CD4-positive, alpha-beta T cell treated with Interleukin-6 at 100 ng/mL for 8 hours (primary cell): ENCODE measurements around the gene SPRED1.

Source experiments
- DNase-seq: peaks from one replicate; pipeline ENCODE4 v3.0.0-alpha.2; 2020; ENCODE audit warnings: mixed read lengths, low spot score

The SPRED1 gene

DNA sequence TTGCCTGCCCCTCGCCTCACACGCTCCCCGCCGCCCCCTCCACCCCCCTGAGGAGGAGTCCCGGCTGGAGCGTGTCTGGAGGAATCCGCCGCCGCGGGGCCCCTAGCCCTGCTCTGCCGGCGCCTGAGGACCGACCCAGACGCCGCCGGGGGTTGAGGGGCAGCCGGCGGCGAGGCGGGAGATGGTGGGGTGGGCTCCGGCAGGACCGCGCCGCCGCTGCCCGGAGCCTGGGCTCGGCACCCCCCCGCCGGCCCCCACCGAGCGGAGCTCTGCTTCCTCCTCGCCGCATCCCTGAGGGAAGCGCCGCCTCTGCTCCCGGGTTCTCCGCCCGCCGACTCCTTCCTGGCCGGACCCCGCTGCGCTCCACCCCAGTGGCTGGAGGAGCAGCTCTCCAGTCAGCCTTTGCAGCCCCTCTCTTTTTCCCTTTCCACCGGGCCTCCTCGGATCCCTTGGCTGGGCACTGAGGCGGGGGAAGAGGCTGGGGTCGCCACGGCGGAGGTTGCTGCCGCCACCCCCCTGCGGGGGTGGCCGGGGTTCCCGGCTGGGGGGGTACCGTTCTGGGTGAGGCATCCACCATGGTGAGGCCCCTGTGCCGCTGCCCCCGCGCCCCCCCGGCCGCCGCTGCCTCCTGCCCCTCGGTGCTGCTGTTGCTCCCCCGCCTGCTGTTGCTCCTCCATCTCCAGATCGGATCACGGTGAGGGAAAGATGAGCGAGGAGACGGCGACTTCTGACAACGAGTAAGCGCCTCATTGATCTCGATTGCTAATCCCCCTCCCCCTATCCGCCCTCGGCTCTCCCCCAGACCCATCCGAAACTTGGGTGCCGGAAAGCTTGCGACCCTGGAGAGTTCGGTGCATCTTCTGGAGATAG is at the start of gene SPRED1:
TSS of gene SPRED1 (plus strand) at position 356 of the 870 bp plus-strand sequence. CDS start at position 706, 350 bp downstream.
- no peak for DNase-seq

DNA sequence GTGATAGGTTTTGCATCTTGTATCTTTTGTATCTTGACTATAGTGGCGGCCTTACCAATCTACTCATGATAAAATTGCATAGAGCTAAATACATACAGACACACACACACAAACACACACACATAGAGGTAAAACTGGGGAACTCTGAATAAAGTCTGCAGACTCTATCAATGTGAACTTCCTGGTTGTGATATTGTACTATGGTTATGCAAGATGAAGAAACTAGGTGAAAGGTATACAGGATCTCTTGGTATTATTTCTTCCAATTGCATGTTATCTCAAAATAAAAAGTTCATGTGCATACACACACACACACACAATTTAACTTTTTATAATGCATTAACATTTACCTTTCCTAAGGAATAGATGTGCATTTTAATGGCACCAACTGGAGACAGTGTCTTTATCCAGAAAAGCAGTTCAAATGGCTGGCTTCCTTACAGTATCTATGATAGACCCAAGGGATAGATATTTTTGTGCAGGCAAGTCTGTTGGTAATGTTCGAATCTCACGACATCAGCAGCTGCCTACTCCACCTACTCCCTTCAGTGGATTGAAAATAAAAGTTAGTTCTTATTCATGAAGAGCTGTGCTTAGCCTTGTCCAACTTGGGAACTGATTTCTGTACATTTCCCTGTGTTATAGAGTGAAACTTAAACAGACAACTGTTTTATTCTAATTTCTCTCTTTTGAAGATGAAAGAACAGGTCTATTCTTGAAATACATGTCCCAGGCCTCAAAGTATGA is 46.9 kb upstream of the SPRED1 start:
- DNase-seq, result no peak

DNA sequence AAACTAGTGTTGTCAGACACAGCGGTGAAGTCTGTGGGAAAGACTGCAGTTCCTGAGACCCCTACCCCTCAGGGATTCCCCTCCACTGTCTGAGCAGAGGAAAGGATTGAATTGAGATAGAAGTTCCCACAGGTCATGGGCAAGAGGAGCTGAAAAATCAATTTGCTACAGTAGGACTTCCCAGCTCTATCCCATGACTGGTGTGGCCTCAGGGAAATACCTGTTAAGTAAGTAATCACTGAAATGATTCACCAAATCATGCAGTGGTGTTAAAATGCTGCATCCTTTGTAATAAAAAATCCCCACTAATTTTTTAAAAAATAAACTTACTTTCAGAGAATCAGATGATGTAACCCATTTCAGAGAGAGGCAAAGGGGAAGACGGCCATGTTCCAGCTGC is 45.0 kb upstream of the SPRED1 start:
- DNase-seq, result no peak

DNA sequence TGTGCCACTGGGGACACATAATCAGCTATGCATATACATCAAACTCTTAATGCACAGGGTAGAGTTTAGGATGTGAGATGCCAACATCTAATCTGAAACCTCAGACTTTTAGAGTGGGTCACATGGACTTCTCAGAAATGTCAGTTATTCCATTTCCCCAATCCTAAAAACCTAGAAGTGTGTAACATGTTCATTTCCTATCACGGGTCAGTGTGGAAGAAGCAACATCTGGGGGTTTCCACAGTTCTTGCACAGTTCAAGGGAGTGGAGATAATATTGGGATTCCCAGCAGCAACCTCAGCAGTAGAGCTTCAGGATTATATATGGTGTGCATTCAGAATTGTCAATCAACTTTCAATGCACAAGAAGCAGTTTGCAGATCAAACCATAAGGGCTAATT is 44.4 kb upstream of the SPRED1 start:
- no peak for DNase-seq

DNA sequence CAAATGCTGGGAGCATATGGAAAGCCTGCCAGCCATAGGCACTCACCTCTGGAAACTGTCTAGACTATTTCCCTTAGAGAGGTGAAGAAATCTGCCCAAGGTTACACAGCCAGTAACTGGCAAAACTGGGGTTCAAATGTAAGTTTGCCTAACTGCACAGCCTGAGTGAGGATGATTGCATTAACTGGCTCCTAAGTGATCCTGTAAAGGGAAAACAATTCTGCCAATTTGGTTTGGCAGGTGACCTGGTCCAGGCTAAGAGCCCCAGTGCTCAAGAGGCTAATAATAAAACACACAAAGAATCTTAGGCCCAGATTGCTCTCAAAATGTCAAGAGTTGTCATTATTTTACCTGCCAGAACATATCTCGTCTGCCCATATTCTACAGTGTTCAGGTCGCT is 43.9 kb upstream of the SPRED1 start:
- DNase-seq, result no peak

DNA sequence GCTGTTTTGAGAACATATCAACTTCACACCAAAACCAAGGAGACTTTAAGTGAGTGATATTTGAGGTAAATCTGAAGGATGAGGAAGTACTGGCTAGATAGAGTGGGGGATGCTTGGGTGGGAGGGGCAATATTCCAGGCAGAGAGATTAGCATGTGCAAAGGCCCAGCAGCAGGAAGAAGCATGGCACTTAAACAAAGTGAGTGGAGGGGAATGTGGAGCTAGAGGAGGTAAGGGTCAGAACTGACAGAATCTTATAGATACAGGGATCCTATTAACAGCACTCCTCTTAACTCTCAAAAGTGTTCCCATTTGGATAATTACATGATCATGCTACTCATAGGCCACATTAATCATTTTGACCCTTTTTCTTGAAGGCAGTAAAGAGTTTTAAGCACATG is 41.4 kb upstream of the SPRED1 start:
- DNase-seq, result no peak

DNA sequence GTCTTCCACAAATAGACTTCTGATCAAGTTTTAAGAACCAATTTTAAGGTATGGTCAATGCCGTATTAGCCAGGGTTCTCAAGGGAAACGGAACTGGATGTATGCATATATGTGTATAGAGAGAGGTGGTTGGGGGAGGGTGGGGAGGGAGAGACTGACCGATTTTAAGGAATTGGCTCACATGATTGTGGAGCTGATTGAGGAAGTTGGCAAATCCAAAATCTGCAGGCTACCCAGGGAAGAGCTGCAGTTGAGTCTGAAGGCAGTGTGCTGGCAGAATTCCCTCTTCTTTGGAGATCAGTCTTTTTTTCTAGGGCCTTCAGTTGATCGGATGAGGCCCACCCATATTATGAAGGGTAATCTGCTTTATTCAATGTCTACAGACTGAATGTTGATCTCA is 40.8 kb upstream of the SPRED1 start:
- DNase-seq, result no peak

DNA sequence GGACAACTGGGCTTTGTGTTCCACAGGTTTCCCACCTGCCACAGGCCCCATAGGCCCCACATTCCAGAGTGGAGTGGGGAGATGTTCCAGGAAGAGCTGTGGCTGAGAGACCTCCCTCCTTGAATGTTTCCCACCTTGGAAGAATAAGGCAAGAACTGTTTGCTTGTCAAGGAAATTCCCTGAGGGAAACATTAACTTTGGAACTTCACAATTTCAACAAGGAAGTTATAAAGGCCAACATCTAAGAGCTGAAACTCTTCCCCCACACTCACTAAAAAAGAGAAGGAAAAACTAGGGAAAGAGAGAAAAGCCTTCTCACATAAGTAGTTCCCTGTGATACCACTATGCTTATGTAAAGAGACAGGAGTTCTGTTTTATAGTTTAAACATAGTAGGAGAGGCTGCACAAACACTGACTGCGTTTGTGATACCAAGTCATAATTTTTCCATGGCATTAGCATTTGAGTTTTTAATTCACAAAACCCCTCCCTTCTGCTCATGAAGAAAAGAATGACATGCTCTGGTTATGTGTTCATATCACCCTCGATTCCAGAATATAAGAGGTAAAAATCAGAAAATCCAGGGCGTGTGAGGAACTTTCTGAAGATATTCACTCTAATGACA is 39.8 kb upstream of the SPRED1 start:
- no peak for DNase-seq

DNA sequence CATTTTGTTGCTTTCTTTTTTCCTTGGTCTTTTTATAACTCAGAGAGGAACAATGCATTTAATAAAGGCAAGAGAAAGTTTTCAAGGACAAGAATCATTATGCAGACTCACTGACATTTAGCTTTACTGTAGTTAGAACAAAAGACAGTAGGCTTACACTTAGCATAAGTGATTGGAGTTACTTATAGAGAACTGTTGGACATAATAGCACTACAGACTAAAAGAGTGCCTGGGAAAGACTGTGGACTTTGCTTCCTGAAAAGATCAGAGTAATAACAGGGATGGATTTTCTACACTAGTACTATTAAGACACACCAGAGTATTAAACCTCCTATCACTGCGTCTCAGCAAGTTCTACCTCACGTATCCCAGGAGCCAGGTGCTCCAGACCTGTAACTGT is 39.3 kb upstream of the SPRED1 start:
- no peak for DNase-seq

DNA sequence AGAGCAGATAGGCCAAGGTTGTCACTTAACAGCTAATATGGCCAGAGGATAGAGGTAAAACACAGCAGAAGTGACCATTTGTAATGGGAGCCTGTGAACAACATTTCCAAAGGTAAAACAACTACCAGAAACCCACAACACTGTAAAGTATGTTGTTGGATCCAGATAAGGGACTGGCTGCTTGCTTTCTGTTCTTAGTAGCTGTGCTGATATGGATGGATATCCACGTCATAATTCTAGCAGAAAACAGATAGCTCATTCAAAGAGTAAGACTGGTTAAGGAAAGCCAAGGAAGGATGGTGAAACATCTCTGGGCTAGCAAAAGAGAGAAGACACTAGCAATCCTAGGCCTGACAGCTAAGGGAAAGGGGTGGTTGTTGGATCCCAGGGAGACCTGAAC is 36.9 kb upstream of the SPRED1 start:
- no peak for DNase-seq

DNA sequence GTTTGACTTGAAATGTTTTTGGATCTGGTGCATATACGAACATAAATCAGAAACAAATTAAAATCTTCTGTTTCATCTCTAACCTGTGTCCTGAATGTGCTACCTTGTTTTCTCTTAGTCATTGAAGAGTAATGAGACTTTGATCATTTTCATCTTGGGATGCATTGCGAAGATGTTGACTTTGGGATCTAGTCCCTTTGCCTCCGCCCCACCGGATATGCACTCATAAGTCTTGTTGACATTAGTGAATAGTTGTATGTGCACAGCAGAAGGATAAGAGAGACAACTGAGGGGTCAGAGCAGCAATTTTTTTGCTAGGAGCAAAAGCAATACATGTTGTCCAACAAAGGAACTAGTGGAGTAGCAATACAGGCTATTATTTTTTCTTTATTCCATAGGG is 35.9 kb upstream of the SPRED1 start:
- no peak for DNase-seq

DNA sequence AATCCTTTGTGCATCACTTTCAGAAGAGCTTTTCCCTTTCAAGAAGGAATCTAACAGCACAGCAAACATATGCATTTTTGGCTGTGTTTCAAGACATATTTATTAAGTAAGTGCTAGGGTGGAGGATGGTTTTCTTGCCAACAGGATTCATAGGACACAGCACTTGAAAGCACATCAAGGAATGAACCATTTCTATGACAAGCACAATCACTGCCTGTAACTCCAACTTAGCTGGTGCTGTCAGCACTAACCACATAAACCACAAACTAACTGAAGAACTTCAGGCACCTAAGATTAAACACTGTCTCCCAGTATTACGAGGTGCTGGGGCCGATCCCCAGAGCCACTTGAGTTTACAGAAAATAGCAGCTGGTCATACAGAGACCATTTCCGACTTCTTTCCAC is 35.4 kb upstream of the SPRED1 start:
- no peak for DNase-seq

DNA sequence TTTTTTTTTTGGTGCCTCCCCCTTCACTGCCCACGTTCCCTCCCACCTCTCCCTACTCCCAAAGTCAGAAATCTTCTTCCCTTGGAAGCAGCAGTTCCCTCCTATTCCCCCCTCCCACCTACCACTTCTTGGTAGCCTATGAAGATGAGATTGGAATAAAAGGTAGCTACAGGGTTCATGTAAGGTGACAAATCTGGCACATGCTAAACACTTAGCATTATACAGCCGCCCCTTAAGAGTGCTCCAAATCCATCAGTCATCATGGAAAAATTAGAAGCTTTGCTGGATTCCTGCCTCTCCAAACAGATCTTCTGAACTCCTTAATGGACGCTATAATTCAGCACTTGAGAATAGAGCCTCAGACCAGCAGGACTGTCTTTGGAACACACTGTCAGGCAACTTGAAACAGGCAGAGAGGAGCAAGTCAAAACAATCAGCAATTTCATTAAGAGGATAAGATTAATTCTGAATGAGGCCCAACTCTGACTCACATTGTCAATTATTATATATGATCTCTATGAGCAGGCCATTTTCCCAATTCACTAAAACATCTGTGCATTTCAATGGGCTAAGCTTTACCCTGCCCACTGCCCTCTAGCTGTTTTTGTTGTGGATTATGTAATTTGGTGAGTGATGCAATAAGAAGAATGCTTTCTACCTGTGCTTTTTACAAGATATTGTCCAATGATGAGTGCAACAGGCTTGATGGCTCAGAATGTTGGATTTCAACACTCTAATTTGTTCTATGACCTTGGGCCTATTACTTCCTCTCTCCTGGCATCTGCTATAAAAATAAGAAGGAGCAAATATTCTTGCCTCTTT is 34.6 kb upstream of the SPRED1 start:
- no peak for DNase-seq

DNA sequence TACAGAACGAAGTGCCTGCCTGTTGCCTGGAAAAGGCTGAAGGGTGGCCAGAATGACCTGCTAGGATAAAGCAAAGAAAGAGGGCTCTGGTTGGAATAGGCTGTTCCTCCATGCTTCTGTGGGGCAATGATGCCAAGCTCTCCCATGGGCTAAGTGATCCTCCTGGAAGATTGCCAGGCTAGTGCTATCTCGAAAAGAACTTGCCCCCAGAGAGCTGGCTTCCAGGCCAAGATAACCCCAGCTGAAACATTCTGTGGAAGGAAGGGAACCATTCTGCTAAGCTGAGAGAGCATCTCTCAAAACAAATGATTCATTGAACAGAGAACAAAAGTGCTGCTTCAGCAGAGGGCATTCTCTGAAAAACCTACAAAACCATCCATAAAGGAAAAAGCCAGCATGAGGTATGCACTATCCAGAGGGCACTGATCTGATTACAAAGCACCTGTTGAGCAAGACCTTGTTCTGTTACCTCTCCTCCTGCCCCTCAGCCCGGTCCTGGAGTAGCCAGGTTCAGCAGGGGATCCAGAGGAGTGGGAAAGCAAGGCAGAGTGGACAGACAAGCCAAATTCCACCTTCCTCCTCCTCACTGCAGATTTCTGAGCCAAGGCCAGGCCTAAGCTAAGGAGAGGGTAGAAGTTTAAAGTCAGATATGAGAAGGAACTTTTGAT is 31.9 kb upstream of the SPRED1 start:
- DNase-seq, result no peak

DNA sequence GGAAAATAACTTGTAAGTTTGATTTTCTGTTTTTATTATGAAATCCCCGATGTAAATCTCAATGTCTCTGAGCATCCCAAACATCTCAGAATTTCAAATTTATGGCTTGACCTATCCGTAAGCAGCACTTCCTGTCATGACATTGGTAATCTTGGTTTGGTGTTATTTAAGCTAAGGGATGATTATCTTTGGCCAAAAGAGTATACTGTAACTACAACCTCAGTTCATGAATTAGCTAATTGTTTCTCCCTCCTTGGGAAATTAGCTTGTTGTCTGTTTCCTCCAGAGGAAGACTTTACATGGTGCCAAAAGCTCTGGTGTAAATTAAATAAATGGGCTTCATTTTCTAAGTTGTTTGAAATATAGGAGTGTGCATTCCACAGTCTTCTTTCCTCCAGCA is 28.1 kb upstream of the SPRED1 start:
- no peak for DNase-seq

DNA sequence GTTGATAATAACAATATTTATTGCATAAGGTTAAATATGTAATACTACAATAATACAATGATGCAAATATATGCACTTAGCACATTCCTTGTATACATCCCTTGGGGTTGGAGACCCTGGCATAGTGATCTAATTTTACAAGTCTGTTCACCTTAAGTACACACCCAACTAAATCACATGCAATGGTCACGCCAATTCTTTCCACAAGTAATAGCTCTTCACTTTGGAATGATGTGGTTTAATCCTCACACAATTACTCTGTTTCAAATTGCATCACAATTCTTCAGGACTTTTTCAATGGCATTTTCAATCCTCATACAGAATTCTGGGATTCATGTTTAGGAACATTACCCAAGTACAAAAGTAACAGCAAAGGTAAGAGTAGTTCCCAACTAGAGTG is 27.3 kb upstream of the SPRED1 start:
- no peak for DNase-seq

DNA sequence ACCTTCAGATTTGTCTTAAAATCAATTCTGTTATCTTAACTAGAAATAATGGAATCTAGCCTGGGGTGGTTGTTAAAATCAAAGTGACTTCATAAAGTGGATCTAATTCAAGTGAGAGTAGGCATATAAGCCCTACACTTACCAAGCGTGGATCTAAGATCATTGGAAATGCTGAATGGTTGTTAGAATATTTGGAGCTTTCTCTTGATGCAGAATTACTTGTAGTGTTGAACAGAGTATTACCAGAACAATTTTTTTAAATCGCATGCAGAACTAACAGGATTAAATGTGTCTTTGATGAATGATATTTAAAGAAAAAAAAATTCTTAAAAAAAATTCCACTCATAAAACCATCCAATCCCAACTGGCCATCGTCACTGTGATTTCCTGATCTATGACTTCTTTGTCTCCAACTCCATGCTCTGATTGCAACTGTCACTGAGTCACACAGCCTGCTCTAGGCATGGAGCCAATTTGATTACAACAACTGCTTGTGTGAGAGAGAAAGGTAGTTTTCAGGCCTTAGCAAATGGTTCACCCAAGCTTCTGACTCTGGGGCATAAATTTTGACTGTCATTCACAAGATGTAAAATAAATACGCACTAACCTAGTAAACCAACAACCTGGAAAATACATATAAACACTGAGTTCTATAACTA is 25.9 kb upstream of the SPRED1 start:
- no peak for DNase-seq

DNA sequence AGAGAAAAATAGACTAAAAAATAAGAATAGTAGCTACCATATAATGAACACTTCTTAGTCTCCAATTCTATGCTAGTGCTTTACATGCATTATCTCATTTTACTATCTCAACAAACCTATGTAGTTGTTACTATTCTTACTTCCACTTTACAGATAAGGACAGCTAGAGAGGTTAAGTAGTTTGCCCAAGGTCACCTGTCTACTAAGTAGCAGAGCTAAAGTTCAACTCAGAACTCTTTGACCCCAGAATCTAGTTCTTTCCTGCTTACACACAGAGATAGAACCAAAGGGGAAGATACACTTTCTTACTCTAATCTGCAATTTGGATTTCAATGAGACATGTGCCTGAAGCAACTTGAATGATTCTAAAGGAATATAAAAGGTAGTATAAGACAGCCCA is 24.7 kb upstream of the SPRED1 start:
- DNase-seq, result no peak

DNA sequence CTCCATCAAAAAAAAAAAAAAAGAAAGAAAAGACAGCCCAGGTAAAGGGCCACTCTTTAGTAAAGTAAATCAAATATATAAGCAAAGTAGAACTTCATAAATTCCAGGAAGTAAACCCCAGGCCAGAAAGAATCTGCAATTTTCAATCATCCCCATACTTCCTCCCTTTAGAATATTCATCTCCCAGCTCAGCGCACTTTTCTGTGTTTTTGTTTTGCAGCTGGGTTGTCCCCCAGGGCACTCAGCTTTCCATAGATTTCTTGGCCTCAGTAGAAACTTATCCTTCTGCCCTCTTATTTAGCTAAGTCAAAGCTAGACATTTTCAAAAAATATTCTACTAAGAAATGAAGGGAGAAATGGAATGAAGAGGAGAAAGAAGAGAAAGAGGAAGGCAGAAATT is 24.0 kb upstream of the SPRED1 start:
- no peak for DNase-seq

DNA sequence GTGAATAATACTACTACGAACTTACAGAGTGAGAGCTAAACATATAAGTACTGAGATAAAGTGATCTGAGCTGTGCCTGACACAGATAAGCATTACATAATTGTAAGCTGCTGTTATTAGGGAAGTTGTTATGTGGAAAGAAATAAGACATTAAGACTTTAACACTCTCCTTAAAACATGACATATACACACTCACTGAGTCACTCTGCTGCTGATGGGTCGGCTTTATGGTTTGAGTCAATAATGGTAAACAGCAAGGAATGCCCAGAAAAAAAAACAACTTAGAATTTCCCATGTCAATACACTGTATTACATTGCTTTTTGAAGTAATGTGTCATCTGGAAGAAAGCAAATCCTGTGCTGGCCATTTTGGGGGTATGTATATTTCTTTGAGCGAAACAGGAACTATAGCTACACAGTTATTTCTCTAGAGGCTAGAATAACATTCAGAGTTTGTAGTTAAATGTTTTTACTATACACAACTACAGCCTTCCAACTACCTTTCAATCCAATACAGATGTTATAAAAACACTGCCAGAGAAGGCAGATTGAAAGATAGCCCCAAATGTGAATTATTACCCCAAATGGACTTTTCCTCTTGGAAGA is 22.8 kb upstream of the SPRED1 start:
- no peak for DNase-seq

DNA sequence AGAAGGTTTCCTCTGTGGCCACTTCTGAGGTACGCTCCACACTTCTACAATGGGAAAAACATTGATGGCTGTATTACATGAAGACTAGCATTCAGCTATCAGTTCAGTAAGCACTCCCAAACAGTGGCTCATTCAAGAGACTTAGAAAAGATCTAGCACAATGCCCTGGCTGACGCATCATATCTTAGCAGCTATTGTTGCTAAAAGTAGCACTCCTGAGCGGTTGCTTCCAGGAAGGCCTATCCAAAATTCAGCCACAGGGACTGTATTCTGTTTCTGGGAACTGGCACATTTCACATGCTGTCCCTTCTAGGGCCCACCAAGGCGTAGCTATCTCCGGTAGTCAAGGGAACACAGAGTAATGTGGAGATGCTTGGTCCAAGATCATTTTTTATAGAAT is 21.2 kb upstream of the SPRED1 start:
- no peak for DNase-seq
